H1 (cell line): ENCODE data around the gene ELP5. TPM values are rescaled to one million over a fixed set of nuclear protein-coding genes. Genes with fewer than 3 reads are reported as not detected.
A peak's percentile ranks its signal among the peaks of the same experiment; 100 is the strongest.

ENCODE experiments used
- BRCA1 ChIP-seq: IDR thresholded peaks from 2 replicates; pipeline ENCODE4 v1.6.1; 2012; ENCODE audit warnings: low read depth, low read length, improper control_type of control experiment
- CTBP2 ChIP-seq: IDR thresholded peaks from 2 replicates; pipeline ENCODE4 v1.7.0; 2011; ENCODE audit warnings: borderline replicate concordance, mild to moderate bottlenecking, moderate library complexity, mixed read lengths, low read length; ENCODE audit not compliant: insufficient read depth, insufficient read length
- EGR1 ChIP-seq: IDR thresholded peaks from 2 replicates; pipeline ENCODE4 v1.6.1; 2011; ENCODE audit warnings: low read depth, low read length, borderline replicate concordance
- JUND ChIP-seq: IDR thresholded peaks from 2 replicates; pipeline ENCODE4 v1.6.1; 2011; ENCODE audit warnings: mild to moderate bottlenecking, improper control_type of control experiment, low read length
- MAFK ChIP-seq: IDR thresholded peaks from 2 replicates; pipeline ENCODE4 v1.6.1; 2012; ENCODE audit warnings: low read depth, mild to moderate bottlenecking, improper control_type of control experiment, low read length
- PHF8 ChIP-seq: fragments of 200-600 bp; sonication (generic); conservative IDR thresholded peaks from 2 replicates; pipeline ENCODE4 v1.7.1; 2012; ENCODE audit warnings: low read depth, mild to moderate bottlenecking, inconsistent platforms, low read length, moderate library complexity
- RFX5 ChIP-seq: IDR thresholded peaks from 2 replicates; pipeline ENCODE4 v1.6.1; 2011; ENCODE audit warnings: low read depth, low read length, improper control_type of control experiment, borderline replicate concordance
- RNF2 ChIP-seq: fragments of 200-900, 300-1000 bp; sonication (generic); IDR thresholded peaks from 2 replicates; pipeline ENCODE4 v1.7.1; 2016; ENCODE audit warnings: borderline replicate concordance, low read depth, mild to moderate bottlenecking, antibody characterized with exemption, low read length; ENCODE audit not compliant: poor library complexity, severe bottlenecking; ENCODE audit errors: missing control alignments
- RXRA ChIP-seq: IDR thresholded peaks from 2 replicates; pipeline ENCODE4 v1.6.1; 2011; ENCODE audit warnings: low read depth, mild to moderate bottlenecking, low read length, moderate library complexity; ENCODE audit not compliant: insufficient read depth
- SIN3A ChIP-seq, 2 experiments: IDR thresholded peaks in 1 of 2; conservative IDR thresholded peaks in 1 of 2; 2 replicates each; pipeline ENCODE4 v1.6.1; 2011 to 2012; ENCODE audit warnings: low read length in 2 of 2, improper control_type of control experiment in 1 of 2, low read depth in 1 of 2, mild to moderate bottlenecking in 1 of 2
- SIRT6 ChIP-seq: IDR thresholded peaks from one replicate; pipeline ENCODE4 v1.7.1; 2012; ENCODE audit warnings: low read length, inconsistent platforms
- SP1 ChIP-seq: IDR thresholded peaks from 2 replicates; pipeline ENCODE4 v1.6.1; 2011; ENCODE audit warnings: low read depth, low read length
- SP2 ChIP-seq: IDR thresholded peaks from 2 replicates; pipeline ENCODE4 v1.6.1; 2012; ENCODE audit warnings: mild to moderate bottlenecking, low read length, inconsistent platforms
- SP4 ChIP-seq: IDR thresholded peaks from 2 replicates; pipeline ENCODE4 v1.6.1; 2012; ENCODE audit warnings: low read length, inconsistent platforms
- SUZ12 ChIP-seq: fragments of 200-600 bp; sonication (generic); IDR thresholded peaks from 2 replicates; pipeline ENCODE4 v1.6.1; 2012; ENCODE audit warnings: mild to moderate bottlenecking, inconsistent platforms, low read length, moderate library complexity, mixed read lengths
- TAF1 ChIP-seq: IDR thresholded peaks from 2 replicates; pipeline ENCODE4 v1.6.1; 2011; ENCODE audit warnings: mild to moderate bottlenecking, low read depth, low read length
- TAF7 ChIP-seq: optimal IDR thresholded peaks from 2 replicates; pipeline ENCODE3; 2011; ENCODE audit warnings: low read depth, mild to moderate bottlenecking, inconsistent platforms, low read length, moderate library complexity, borderline replicate concordance
- YY1 ChIP-seq: IDR thresholded peaks from 2 replicates; pipeline ENCODE4 v1.6.1; 2011; ENCODE audit warnings: low read depth, mild to moderate bottlenecking, low read length
- polyA plus RNA-seq, 7 experiments: library from polyadenylated mRNA; depleted of rRNA in 3 of 7; stranded (reverse) in 5 of 7; unstranded in 2 of 7; fragments of >200 nt in 5 of 7; fragments of 200-250 nt in 2 of 7; gene quantifications; 1 replicate in 5 of 7; 2 replicates in 1 of 7; 4 replicates in 1 of 7; pipeline versions ENCODE4 v1.2.1 to v1.2.3, GENCODE V29; 2011 to 2013; ENCODE audit warnings: missing spikeins in 2 of 7, mixed read lengths in 2 of 7
- total RNA-seq: library from RNA; stranded (reverse); fragmentation: NEBNext Ultra II Directional; extraction: Animal tissue kit (Norgen Biotek cat#: 25700); gene quantifications from 2 replicates; pipeline ENCODE4 v1.2.1, GENCODE V29; 2021

The ELP5 gene
- total and polyA plus RNA-seq, 2 of the 8 experiments (the other 6 are each of a cell fraction or from before 2014, with no cell fraction given): 75.4 to 107 TPM

GRCh38 chr17:7262935-7263800 lies 11.2 kb downstream of the ELP5 start (continued):
- no peak for TF ChIP-seq SUZ12
- peak in 1 of 2 experiments; percentile 64; a peak in 1 of 4 replicates for TF ChIP-seq SIN3A (conservative IDR thresholded peaks at IDR 0.05 in 1 of 2, IDR thresholded peaks at IDR 0.05 in 1 of 2; ENCODE audit: low read depth in 1 of 2, low read length in 2 of 2)
- no peak for TF ChIP-seq SP2
- TF ChIP-seq TAF1: peak; percentile 55; the same call in 1 of the 2 replicates
- no peak for TF ChIP-seq RFX5
- TF ChIP-seq RXRA: no peak
- TF ChIP-seq MAFK: no peak
- no peak for TF ChIP-seq RNF2
- no peak for TF ChIP-seq EGR1
- peak; percentile 76 for TF ChIP-seq SP1
- no peak for TF ChIP-seq PHF8
- no peak for TF ChIP-seq JUND
- 0 out of 2 replicates have a peak, but pooled peaks have one; percentile 21 for TF ChIP-seq YY1
- no peak for TF ChIP-seq CTBP2
- no peak for TF ChIP-seq TAF7
- no peak; the same call in 1 of the 2 replicates for TF ChIP-seq BRCA1
- no peak for TF ChIP-seq SIRT6
- TF ChIP-seq SP4: no peak; the same call in 1 of the 2 replicates
